8988T (cell line): Measurements from ENCODE around the gene LMBR1.
"Not testable (repeated sequence)": the region's sequence is repeated elsewhere in the genome, so short reads cannot be mapped to it uniquely, and the experiment has no call there.

Source experiments
- DNase-seq: peaks from one replicate; pipeline ENCODE4 v3.0.0; 2011

Gene LMBR1

DNA sequence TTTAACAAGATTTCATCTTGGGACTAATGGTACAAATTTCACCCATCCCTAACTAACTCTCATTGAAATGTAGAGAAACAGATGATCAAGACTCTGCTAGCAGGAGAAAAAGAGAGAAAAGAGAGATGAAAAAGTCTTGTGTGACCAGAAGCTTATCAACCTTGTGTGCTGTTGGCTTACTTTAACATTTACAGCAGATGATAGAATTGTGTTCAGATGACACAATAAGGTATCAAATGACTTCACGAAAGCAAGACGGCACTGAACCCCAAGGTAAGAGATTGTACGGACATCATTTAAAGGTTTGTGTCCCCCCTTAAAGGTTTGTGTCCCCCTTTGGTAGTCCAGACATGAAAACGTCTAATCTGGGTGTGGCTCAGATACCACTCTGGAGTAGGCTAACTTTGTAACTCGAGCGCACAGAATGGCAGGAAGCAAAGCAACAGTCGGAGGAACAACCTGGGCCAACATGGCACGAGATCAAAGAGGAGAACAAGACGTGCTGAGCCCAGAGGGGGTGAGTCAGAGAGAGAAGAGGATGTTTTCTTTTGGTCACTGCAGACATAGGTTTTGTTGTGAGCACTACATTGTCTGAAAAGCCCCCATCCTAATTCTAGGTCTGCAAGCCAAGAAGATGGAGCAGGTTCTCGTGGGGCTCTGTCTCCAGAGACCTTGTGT is 10.4 kb upstream of the LMBR1 start:
- no peak for DNase-seq

- DNase-seq: not testable (repeated sequence)
These were observed 7.1 kb upstream of the LMBR1 start for GRCh38 chr7:156900093-156900492.

DNA sequence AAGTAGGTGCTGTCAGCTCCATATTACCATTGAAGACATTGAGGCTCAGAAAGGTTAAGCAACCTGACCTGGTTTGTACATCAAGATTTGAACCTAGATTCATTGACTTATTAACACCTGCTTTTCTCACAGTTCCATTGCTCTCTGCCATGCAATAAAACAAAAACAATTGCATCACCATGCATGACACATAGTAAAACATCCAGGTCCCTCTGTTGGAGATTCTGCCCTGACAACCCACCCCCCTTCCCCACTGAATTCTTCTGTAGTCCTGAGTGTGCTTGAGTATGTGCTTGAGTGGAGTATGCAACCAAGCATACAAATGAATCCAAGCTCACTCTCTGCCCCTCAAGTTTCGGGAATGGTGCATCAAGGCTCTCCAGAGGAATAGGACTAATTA is 6.0 kb upstream of the LMBR1 start:
- no peak for DNase-seq

- no peak for DNase-seq
These were observed 4.7 kb upstream of the LMBR1 start for GRCh38 chr7:156897673-156898072.

DNA sequence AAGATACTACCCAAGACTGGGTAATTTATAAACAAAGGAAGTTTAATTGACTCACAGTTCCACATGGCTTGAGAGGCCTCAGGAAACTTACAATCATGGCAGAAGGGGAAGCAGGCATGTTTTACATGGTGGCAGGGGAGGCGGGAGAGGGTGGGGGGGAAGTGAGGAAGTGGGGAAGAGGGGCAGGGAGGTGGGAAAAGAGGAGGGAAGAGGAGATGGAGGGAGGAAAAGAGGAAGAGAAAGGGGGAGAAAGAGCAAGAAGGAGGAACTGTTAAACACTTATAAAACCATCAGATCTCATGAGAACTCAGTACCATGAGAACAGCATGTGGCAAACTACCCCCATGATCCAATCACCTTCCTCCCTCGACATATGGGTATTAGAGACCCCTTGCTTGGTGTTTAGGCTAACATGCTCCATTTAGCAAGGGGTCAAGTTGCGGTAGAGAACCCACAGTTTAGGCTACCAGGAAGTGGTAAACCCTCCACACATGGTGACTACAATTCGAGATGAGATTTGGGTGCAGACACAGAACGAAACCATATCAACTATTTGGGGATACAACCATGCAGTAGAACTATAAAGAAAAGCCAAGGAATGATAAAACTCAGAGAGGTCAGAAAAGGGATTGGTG is 3.5 kb upstream of the LMBR1 start:
- DNase-seq: no peak

DNA sequence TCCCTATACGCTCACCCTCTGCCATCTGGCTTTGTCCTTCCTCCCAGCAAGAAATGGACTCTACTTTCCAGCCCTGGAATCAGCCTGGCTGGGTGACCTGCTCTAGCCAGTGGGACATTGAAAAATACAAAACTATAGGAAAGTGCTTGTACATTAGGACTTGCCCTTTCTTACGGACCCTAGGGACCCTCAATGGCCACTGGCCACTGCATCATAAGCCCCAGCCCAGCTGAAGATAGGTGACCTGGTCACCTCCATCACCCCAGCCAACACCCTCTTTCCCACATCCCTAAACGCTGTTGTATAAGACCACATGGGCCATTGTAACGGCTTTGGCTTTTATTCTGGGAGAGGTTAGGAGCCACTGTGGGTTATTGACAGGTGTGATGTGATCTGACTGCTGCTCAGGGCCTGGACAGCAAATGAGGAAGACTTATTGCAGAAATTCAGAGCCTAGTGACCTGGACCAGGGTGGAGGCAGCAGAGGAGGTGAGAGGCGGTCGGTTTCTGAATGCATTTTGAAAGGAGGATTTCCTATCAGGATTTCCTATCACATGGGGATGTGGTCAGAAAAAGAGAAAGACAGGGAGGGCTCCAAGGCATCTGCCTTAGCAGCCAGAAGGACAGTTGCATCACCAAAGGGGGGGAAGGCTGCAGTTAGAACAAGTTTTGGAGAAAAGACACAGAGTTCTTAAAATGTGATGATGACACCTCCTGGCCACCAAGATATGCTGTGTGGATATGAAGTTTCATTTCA is 2.2 kb upstream of the LMBR1 start:
- DNase-seq: no peak

GRCh38 chr7:156892081-156892800 is 742 bp downstream of the LMBR1 start:
- DNase-seq: no peak

DNA sequence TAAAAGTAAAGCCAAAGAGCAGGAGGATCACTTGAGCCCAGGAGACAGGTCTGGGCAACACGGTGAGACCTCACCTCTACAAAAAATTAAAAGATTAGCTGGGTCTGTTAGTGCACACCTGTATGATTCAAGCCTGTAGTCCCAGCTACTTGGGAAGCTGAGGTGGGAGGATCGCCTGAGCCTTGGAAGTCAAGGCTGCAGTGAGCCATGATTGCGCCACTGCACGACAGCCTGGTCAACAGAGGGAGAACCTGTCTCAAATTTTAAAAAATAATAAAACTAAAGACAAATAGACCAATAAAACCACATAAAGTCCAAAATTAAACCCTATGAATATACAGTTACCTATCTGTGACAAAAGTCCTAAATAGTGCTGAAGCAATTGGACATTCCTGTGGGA is 3.2 kb downstream of the LMBR1 start:
- DNase-seq: no peak

DNA sequence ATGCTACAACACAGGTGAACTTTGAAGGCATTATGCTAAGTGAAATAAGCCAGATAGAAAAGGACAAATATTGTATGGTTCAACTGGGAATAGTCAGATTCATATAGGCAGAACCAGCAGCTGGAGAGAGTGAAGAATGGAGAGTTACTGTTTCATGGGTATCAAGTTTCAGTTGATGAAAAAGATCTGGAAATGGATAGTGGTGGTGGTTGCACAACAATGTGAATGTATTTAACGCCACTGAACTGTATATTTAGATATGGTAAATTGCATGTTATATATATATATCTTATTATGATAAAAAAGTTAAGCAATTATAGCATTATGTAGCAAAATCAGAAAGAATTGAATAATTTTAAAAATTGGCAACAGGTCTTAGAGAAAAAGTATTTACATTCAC is 3.9 kb downstream of the LMBR1 start:
- no peak for DNase-seq

GRCh38 chr7:156886020-156886795 is 6.8 kb downstream of the LMBR1 start:
- DNase-seq: no peak

DNA sequence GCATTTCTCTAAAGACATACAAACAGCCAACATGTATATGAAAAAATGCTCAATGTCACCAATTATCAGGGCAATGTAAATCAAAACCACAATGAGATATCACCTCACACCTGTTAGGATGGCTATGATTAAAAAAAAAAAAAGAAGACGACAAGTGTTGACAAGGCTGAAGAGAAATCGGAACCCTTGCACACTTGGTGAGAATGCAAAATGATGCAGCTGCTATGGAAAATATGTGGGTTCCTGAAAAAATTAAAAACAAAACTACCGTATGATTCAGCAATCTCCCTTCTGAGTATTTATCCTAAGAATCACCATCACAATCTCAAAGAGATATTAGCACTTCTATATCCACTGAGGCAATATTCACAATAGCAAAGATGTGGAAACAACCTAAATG is 11.3 kb downstream of the LMBR1 start:
- no peak for DNase-seq

DNA sequence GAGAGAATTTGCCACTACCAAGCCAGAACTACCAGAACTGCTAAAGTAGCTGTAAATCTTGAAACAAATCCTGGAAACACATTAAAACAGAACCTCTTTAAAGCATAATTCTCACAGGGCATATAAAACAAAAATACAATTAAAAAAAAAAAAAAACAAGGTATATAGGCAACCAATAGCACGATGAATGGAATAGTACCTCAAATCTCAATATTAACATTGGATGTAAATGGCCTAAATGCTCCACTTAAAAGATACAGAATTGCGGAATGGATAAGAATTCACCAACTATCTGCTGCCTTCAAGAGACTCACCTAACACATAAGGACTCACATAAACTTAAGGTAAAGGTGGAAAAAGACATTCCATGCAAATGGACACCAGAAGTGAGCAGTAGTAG is 17.2 kb downstream of the LMBR1 start:
- DNase-seq: no peak

DNA sequence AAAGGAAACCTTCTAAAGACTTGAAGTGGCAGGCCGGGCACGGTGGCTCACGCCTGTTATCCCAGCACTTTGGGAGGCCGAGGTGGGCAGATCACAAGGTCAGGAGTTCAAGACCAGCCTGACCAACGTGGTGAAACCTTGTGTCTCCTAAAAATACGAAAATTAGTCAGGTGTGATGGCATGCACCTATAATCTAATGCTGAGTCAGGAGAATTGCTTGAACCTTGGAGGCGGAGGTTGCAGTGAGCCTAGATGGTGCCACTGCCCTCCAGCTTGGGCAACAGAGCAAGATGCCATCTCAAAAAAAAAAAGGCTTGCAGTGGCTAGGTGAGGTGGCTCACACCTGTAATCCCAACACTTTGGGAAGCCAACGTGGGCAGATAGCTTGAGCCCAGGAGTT is 24.6 kb downstream of the LMBR1 start:
- DNase-seq: not testable (repeated sequence)

DNA sequence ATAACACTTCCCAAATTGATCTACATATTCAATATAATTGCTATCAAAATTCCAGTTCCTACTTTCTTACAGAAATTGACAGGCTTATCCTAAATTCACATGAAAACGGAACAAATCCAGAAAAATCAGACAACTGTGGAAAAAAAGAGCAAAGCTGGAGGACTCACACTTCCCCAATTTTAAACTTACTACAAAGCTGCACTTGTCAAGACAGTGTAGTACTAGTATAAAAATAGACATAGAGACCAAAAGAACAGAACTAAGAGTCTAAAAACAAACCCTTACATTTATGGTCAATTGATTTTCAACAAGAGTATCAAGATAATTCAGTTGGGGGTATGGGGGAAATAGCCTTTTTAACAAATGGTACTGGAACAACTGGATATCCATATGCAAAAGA is 27.5 kb downstream of the LMBR1 start:
- no peak for DNase-seq

- DNase-seq: not testable (repeated sequence)
These were observed 31.0 kb downstream of the LMBR1 start for GRCh38 chr7:156862022-156862421.

GRCh38 chr7:156861212-156861611 is 31.8 kb downstream of the LMBR1 start:
- no peak for DNase-seq

DNA sequence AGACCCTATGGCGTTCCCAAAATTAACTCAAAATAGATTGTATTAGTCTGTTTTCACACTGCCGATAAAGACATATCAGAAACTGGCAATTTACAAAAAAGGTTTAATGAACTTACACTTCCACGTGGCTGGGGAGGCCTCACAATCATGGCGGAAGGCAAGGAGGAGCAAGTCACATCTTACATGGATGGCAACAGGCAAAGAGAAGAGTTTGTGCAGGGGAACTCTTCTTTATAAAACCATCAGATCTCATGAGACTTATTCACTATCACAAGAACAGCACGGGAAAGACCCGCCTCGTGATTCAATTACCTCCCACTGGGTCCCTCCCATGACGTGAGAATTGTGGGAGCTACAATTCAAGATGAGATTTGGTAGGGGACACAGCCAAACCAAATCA is 32.9 kb downstream of the LMBR1 start:
- DNase-seq: not testable (repeated sequence)

- DNase-seq: no peak
These were observed 34.5 kb downstream of the LMBR1 start for GRCh38 chr7:156858523-156858922.

- DNase-seq: no peak
These were observed 35.2 kb downstream of the LMBR1 start for GRCh38 chr7:156857757-156858156.

DNA sequence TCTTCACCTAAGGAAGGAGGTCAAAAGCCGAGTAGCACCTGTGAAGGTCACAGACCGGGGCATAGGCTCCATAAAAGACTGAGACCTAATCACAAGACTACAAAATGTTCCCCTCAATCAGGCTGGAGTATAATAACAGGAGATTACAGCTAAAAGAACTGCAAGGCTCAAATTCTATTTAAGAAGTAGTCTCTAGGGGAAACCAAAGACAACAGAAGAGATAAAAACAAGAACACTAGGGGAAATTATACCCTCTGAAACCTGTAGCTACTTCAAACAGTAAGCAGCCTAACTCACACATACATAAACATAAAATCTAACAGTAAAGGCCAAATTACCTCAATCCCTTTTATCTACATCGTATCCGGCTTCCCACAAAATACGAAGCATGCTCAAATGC is 38.3 kb downstream of the LMBR1 start:
- no peak for DNase-seq

DNA sequence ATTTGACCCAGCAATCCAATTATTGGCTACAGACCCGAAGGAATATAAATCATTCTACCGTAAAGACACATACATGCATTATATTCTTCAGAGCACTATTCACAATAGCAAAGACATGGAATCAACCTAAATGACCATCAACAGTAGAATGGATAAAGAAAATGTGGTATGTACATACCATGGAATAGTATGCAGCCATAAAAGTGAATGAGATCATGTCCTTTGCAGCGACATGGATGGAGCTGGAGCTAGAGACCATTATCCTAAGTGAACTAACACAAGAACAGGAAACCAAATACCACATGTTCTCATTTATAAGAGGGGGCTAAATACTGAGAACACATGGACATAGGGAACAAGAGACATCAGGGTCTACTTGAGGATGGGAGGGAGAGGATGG is 44.0 kb downstream of the LMBR1 start:
- DNase-seq: no peak

GRCh38 chr7:156845379-156846101 is 47.4 kb downstream of the LMBR1 start:
- no peak for DNase-seq
